ENCODE measurements around the gene GLRX3.

- TF ChIP-seq ZNF23 (tag by site-specific recombination; IDR thresholded peaks at IDR 0.05; ENCODE audit: borderline replicate concordance) (no peak), CTCF (tag by site-specific recombination; IDR thresholded peaks at IDR 0.05) (no peak), ZNF214 (tag by site-specific recombination; IDR thresholded peaks at IDR 0.05; ENCODE audit: borderline replicate concordance) (no peak), ZNF501 (tag by site-specific recombination; IDR thresholded peaks at IDR 0.05) (no peak), ZNF560 (tag by site-specific recombination; IDR thresholded peaks at IDR 0.05; ENCODE audit: borderline replicate concordance) (no peak), ZBTB8A (tag by site-specific recombination; IDR thresholded peaks at IDR 0.05) (no peak), ZNF335 (tag by site-specific recombination; conservative IDR thresholded peaks at IDR 0.05) (no peak), ZNF311 (tag by site-specific recombination; IDR thresholded peaks at IDR 0.05; ENCODE audit: borderline replicate concordance) (no peak), ZNF140 (tag by site-specific recombination; IDR thresholded peaks at IDR 0.05) (no peak)
Observed at GRCh38 chr10:130189608-130190054, 53.4 kb downstream of the GLRX3 start.
